Fibroblast of villous mesenchyme (primary cell): ENCODE data around the gene LRRC36. TPM values are rescaled to one million over a fixed set of nuclear protein-coding genes. Genes with fewer than 3 reads are reported as not detected.

Source experiments
- DNase-seq: peaks from one replicate; pipeline ENCODE4 v3.0.0-alpha.2; 2010; ENCODE audit warnings: low read depth
- H3K4me3 ChIP-seq: 2 replicates; pipeline ENCODE4 v1.5.1; 2011; ENCODE audit warnings: low read depth, mild to moderate bottlenecking, low read length
- total RNA-seq: library from RNA; depleted of rRNA; stranded (reverse); fragments of >200 nt; gene quantifications from 2 replicates; pipeline ENCODE4 v1.2.3, GENCODE V29; 2012
- TF ChIP-seq, protein P1 (sequence below): IDR thresholded peaks from 2 replicates; pipeline ENCODE4 v1.5.1; 2012; ENCODE audit warnings: low read depth, mild to moderate bottlenecking, low read length; ENCODE audit not compliant: insufficient read depth

The LRRC36 gene
- total RNA-seq, 1 donor = not detected

DNA sequence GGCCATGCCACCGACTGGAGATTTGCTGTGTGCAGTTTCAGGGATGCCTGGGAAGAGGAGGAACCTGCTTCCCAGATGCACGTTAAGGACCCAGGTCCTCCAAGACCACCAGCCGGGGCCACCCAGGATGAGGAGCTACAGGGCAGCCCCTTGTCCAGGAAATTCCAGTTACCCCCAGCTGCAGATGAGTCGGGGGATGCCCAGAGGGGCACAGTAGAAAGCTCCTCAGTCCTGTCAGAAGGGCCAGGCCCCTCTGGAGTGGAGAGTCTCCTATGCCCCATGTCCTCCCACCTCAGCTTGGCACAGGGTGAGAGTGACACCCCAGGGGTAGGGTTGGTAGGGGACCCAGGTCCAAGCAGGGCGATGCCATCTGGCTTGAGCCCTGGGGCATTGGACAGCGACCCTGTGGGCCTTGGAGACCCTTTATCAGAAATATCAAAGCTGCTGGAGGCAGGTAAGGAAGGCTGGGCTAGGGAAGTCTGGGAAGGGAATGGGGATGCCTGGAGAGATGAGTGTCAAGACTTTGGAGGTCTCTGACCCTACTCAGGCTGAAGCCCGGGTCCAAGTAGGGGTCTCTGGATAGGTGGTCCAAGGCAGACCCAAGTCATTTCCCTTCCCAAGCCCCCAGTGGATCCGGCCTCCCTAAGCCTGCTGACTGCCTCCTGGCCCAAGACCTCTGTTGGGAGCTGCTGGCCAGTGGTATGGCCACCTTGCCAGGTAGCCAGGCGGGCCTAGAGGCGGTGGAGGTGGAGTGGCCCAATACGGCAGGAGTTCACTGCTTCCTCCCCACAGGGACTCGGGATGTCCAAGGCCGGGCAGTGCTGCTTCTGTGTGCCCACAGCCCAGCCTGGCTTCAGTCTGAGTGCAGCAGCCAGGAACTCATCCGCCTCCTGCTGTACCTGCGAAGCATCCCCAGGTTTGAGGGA is 46.3 kb upstream of the LRRC36 start:
- H3K4me3 ChIP-seq = no peak overlapping the region
- DNase-seq = no peak
- TF ChIP-seq, protein P1, sequence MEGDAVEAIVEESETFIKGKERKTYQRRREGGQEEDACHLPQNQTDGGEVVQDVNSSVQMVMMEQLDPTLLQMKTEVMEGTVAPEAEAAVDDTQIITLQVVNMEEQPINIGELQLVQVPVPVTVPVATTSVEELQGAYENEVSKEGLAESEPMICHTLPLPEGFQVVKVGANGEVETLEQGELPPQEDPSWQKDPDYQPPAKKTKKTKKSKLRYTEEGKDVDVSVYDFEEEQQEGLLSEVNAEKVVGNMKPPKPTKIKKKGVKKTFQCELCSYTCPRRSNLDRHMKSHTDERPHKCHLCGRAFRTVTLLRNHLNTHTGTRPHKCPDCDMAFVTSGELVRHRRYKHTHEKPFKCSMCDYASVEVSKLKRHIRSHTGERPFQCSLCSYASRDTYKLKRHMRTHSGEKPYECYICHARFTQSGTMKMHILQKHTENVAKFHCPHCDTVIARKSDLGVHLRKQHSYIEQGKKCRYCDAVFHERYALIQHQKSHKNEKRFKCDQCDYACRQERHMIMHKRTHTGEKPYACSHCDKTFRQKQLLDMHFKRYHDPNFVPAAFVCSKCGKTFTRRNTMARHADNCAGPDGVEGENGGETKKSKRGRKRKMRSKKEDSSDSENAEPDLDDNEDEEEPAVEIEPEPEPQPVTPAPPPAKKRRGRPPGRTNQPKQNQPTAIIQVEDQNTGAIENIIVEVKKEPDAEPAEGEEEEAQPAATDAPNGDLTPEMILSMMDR = no peak

DNA sequence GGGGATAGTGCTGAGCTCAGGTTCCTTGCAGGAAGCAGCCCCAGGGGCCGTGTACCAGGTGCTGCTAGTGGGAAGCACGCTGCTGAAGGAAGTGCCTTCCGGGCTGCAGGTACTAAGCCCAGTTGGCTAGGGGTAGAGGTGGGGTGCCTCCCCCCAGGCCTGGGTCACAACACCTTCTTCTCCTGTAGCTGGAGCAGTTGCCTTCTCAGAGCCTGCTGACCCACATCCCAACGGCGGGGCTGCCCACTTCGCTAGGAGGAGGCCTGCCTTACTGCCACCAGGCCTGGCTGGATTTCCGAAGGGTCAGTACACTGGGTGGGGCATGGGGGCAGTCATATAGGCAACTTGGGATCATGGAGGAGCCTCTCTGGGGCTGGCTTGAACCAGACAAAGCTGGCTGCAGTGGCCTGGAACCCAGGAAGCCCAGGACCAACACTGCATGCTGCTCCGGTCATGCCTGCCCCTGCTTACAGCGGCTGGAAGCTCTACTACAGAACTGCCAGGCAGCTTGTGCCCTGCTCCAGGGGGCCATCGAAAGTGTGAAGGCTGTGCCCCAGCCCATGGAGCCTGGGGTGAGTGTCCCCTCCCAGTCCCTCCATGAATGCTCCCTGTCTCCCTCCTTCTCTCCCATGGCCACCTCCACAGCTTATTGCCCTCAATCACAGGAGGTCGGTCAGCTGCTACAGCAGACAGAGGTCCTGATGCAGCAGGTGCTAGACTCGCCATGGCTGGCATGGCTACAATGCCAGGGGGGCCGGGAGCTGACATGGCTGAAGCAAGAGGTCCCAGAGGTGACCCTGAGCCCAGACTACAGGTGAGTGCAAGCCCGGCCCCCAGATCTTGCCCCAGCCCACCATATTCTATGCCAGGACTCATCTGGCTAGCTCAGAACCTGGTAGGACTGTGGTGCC is 44.8 kb upstream of the LRRC36 start:
- DNase-seq = no peak
- TF ChIP-seq, protein P1 = no peak
- no peak overlapping the region for H3K4me3 ChIP-seq

DNA sequence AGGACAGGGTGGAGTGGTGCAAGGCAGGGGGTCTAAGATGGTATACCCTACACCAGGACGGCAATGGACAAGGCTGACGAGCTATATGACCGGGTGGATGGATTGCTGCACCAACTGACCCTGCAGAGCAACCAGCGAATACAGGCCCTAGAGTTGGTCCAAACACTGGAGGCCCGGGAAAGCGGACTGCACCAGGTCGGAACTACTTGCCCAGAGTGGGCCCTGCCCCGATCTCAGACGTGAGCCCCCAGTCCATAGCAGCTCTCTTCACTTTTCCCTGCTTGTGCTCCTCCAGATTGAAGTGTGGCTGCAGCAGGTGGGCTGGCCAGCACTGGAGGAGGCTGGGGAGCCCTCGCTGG is 44.2 kb upstream of the LRRC36 start:
- TF ChIP-seq, protein P1 = no peak
- no peak for DNase-seq
- H3K4me3 ChIP-seq = no peak overlapping the region

DNA sequence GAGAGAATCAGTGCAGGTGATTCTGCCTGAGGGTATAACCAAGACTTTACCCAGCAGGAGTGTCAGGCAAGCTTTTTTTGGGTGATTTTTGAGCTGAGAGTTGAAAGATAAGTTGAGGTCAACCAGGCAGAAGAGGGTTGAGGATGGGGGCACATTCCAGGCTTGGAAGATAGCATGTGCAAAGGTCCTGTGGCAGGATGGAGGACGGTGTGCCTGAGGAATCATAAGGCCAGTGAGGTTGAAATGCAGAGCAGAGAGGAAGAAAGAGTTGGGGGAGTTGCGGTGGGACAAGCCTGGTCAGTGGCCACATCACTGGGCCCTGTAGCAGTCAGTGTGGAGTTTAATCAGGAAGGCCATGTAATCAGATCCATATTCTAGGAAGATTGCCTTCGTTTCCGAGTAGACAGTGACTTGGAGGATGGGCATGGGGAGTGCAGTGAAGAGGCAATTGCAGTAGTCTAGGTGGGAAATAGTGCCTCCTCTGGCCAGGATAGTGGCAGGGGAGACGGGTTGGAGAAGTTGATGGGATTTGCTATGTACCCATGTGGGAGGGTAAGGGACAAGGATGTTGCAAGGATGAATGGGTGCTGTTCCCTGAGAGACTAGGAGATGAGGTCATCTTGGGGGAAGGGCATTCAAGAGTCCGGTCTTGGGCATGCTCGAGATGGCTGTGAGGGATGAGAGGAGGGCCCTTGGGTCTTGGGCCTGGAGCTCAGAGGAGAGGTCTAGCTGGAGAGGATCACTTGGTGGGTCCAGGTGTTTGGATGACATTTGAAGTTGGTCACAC is 43.4 kb upstream of the LRRC36 start:
- peak; percentile 42 for DNase-seq
- H3K4me3 ChIP-seq = no peak overlapping the region

DNA sequence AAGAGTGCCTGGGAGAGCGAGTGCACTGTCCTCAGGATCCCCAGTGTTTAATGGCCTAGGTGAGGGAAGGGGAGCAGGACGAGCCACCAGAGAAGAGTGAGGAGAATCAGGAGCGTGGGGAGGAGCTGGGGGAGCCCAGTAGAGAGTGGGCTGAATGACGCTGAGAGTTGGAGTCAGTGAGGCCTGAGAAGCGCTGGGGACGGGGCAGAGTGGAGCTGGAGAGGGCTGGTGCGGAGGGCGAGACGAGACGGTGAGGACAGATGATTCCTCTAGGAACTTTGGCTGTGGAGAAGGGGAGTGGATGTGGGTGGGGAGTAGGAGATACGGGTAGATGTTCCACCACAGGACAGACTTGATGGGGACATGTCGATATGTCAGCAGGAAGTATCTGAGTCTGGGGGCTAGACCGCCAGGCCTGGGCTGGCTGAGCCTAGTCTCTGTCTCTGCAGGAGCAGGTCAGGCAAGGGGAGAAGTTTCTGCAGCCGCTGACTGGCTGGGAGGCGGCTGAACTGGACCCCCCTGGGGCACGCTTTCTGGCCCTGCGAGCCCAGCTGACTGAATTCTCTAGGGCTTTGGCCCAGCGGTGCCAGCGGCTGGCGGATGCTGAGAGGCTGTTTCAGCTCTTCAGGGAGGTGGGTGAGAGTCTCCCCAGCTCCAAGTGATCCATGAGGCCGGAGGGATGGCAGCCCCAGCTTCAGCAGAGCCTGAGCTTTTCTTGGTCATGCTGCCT is 42.6 kb upstream of the LRRC36 start:
- no peak for DNase-seq
- H3K4me3 ChIP-seq = no peak overlapping the region
- TF ChIP-seq, protein P1 = no peak

More for the DNA sequence above, 43.4 kb upstream of the LRRC36 start:
- TF ChIP-seq, protein P1 = no peak
